Measurements from ENCODE around the gene SCN2A.
A peak's percentile ranks its signal among the peaks of the same experiment; 100 is the strongest.
"Not testable (repeated sequence)": the region's sequence is repeated elsewhere in the genome, so short reads cannot be mapped to it uniquely, and the experiment has no call there.

Gene SCN2A

GRCh38 chr2:165245081-165245793, 6.0 kb downstream of the SCN2A start:
- no peak for DNase-seq
- in situ Hi-C loops (cut with HindIII; ENCODE audit: low pct_ligation_motif_present, low pct_unique_long_range_greater_than_20kb, low sequenced_read_pairs), result no loop called here

- in situ Hi-C loops (cut with HindIII; ENCODE audit: low pct_ligation_motif_present, low pct_unique_long_range_greater_than_20kb, low sequenced_read_pairs), result no loop called here
- DNase-seq, result no peak
Measured at GRCh38 chr2:165248238-165248637, 9.0 kb downstream of the SCN2A start.

GRCh38 chr2:165251366-165251765, 12.2 kb downstream of the SCN2A start:
- in situ Hi-C loops (cut with HindIII; ENCODE audit: low pct_ligation_motif_present, low pct_unique_long_range_greater_than_20kb, low sequenced_read_pairs), result no loop called here

GRCh38 chr2:165253178-165253577, 14.0 kb downstream of the SCN2A start:
- no peak for DNase-seq
- in situ Hi-C loops (cut with HindIII; ENCODE audit: low pct_ligation_motif_present, low pct_unique_long_range_greater_than_20kb, low sequenced_read_pairs), result no loop called here

More at GRCh38 chr2:165251366-165251765, 12.2 kb downstream of the SCN2A start:
- DNase-seq, result no peak

GRCh38 chr2:165256618-165257017, 17.4 kb downstream of the SCN2A start:
- DNase-seq, result no peak
- in situ Hi-C loops (cut with HindIII; ENCODE audit: low pct_ligation_motif_present, low pct_unique_long_range_greater_than_20kb, low sequenced_read_pairs), result no loop called here

- in situ Hi-C loops (cut with HindIII; ENCODE audit: low pct_ligation_motif_present, low pct_unique_long_range_greater_than_20kb, low sequenced_read_pairs), result not testable (repeated sequence)
Measured at GRCh38 chr2:165260347-165260746, 21.1 kb downstream of the SCN2A start.

GRCh38 chr2:165268754-165269153, 29.5 kb downstream of the SCN2A start:
- no peak for DNase-seq
- in situ Hi-C loops (cut with HindIII; ENCODE audit: low pct_ligation_motif_present, low pct_unique_long_range_greater_than_20kb, low sequenced_read_pairs), result no loop called here

More at GRCh38 chr2:165260347-165260746, 21.1 kb downstream of the SCN2A start:
- not testable (repeated sequence) for DNase-seq

- in situ Hi-C loops (cut with HindIII; ENCODE audit: low pct_ligation_motif_present, low pct_unique_long_range_greater_than_20kb, low sequenced_read_pairs), result no loop called here
- DNase-seq, result no peak
Measured at GRCh38 chr2:165273176-165273575, 34.0 kb downstream of the SCN2A start.

- no peak for DNase-seq
- in situ Hi-C loops (cut with HindIII; ENCODE audit: low pct_ligation_motif_present, low pct_unique_long_range_greater_than_20kb, low sequenced_read_pairs), result no loop called here
Measured at GRCh38 chr2:165274698-165275097, 35.5 kb downstream of the SCN2A start.

GRCh38 chr2:165275932-165276331, 36.7 kb downstream of the SCN2A start:
- in situ Hi-C loops (cut with HindIII; ENCODE audit: low pct_ligation_motif_present, low pct_unique_long_range_greater_than_20kb, low sequenced_read_pairs), result no loop called here
- no peak for DNase-seq

- in situ Hi-C loops (cut with HindIII; ENCODE audit: low pct_ligation_motif_present, low pct_unique_long_range_greater_than_20kb, low sequenced_read_pairs), result no loop called here
- no peak for DNase-seq
Measured at GRCh38 chr2:165277295-165277694, 38.1 kb downstream of the SCN2A start.

- DNase-seq, result no peak
- in situ Hi-C loops (cut with HindIII; ENCODE audit: low pct_ligation_motif_present, low pct_unique_long_range_greater_than_20kb, low sequenced_read_pairs), result no loop called here
Measured at GRCh38 chr2:165277860-165278656, 38.8 kb downstream of the SCN2A start.

GRCh38 chr2:165280356-165280755, 41.1 kb downstream of the SCN2A start:
- in situ Hi-C loops (cut with HindIII; ENCODE audit: low pct_ligation_motif_present, low pct_unique_long_range_greater_than_20kb, low sequenced_read_pairs), result no loop called here

GRCh38 chr2:165281387-165281786, 42.2 kb downstream of the SCN2A start:
- in situ Hi-C loops (cut with HindIII; ENCODE audit: low pct_ligation_motif_present, low pct_unique_long_range_greater_than_20kb, low sequenced_read_pairs), result no loop called here
- no peak for DNase-seq

More at GRCh38 chr2:165280356-165280755, 41.1 kb downstream of the SCN2A start:
- DNase-seq, result no peak

- in situ Hi-C loops (cut with HindIII; ENCODE audit: low pct_ligation_motif_present, low pct_unique_long_range_greater_than_20kb, low sequenced_read_pairs), result no loop called here
- no peak for DNase-seq
Measured at GRCh38 chr2:165283342-165283741, 44.1 kb downstream of the SCN2A start.

- in situ Hi-C loops (cut with HindIII; ENCODE audit: low pct_ligation_motif_present, low pct_unique_long_range_greater_than_20kb, low sequenced_read_pairs), result no loop called here
- no peak for DNase-seq
Measured at GRCh38 chr2:165287094-165287778, 48.0 kb downstream of the SCN2A start.

GRCh38 chr2:165289069-165289468, 49.9 kb downstream of the SCN2A start:
- DNase-seq, result no peak
- in situ Hi-C loops (cut with HindIII; ENCODE audit: low pct_ligation_motif_present, low pct_unique_long_range_greater_than_20kb, low sequenced_read_pairs), result no loop called here

- in situ Hi-C loops (cut with HindIII; ENCODE audit: low pct_ligation_motif_present, low pct_unique_long_range_greater_than_20kb, low sequenced_read_pairs), result no loop called here
- DNase-seq, result peak; percentile 96
Measured at GRCh38 chr2:165293440-165294420, 54.5 kb downstream of the SCN2A start.
